ENCODE measurements around the gene RAD51AP2. TPM values are rescaled to one million over a fixed set of nuclear protein-coding genes. Genes with fewer than 3 reads are reported as not detected.
A peak's percentile ranks its signal among the peaks of the same experiment; 100 is the strongest.
"Not testable (repeated sequence)": the region's sequence is repeated elsewhere in the genome, so short reads cannot be mapped to it uniquely, and the experiment has no call there.

Gene RAD51AP2
- total RNA-seq = 10 to 100 TPM; 11.1 to 22.7 TPM
- 2.7 TPM for polyA plus RNA-seq (ENCODE audit: insufficient read depth, low read depth, low replicate concordance)
- long read RNA-seq, donor 1 = 0 reads
- long read RNA-seq, donor 2 = 0 reads

GRCh38 chr2:17518212-17519154 lies at the start of gene RAD51AP2:
TSS of gene RAD51AP2 (minus strand) at chr2:17518440. CDS start at chr2:17518415, 25 bp downstream.
- WGBS, 2 donors = 3% methylated on average over 36 to 38 of the region's 38 CpGs
- TF ChIP-seq POLR2A (IDR thresholded peaks at IDR 0.05) = no peak
- no peak for TF ChIP-seq CTCF (IDR thresholded peaks at IDR 0.05)
- no peaks in the 10 kb centered on the region for H3K9me3 ChIP-seq
- peak; percentile 92 for DNase-seq
- no peaks in the 10 kb centered on the region for H3K27me3 ChIP-seq
- H3K4me3 ChIP-seq = peak within 1 kb of the TSS; percentile 43 to 53
- H3K4me1 ChIP-seq = no peaks in the 10 kb centered on the region
- intact Hi-C loops (cut with DNase I; ENCODE audit: low total_unique reads) = no loop called here
- H3K36me3 ChIP-seq (ENCODE audit: low read depth, missing control alignments) = no peaks in the 10 kb centered on the region
- H3K27ac ChIP-seq = peak within 1 kb of the TSS; percentile 57 to 78

- intact Hi-C loops (cut with DNase I; ENCODE audit: low total_unique reads); H3K36me3 ChIP-seq (ENCODE audit: low read depth, missing control alignments); H3K4me3 ChIP-seq; H3K4me1 ChIP-seq; H3K9me3 ChIP-seq; DNase-seq; H3K27ac ChIP-seq; H3K27me3 ChIP-seq: not testable (repeated sequence)
- 80 to 97% methylated on average over 3 of the region's 3 CpGs for WGBS, 2 donors
Measured at GRCh38 chr2:17565726-17566125, 47.5 kb upstream of the RAD51AP2 start.

- no peak overlapping the region for H3K4me3 ChIP-seq
- no peak for TF ChIP-seq CTCF (IDR thresholded peaks at IDR 0.05)
- no peak for TF ChIP-seq POLR2A (IDR thresholded peaks at IDR 0.05)
- H3K9me3 ChIP-seq = no peaks in the 10 kb centered on the region
- H3K27me3 ChIP-seq = no peaks in the 10 kb centered on the region
- intact Hi-C loops (cut with DNase I; ENCODE audit: low total_unique reads) = no loop called here
- H3K4me1 ChIP-seq = no peaks in the 10 kb centered on the region
- WGBS, 2 donors = 74 to 81% methylated on average over 3 of the region's 3 CpGs
- H3K27ac ChIP-seq = no peak overlapping the region
- no peaks in the 10 kb centered on the region for H3K36me3 ChIP-seq (ENCODE audit: low read depth, missing control alignments)
- DNase-seq = no peak
Measured at GRCh38 chr2:17558878-17559277, 40.6 kb upstream of the RAD51AP2 start.

GRCh38 chr2:17558053-17558452 lies 39.8 kb upstream of the RAD51AP2 start:
- Histone ChIP-seq H3K9me3 (no peaks in the 10 kb centered on the region), H3K4me3 (no peak overlapping the region), H3K4me1 (no peaks in the 10 kb centered on the region), H3K36me3 (ENCODE audit: low read depth, missing control alignments) (no peaks in the 10 kb centered on the region), H3K27ac (no peak overlapping the region), H3K27me3 (no peaks in the 10 kb centered on the region)
- TF ChIP-seq CTCF (IDR thresholded peaks at IDR 0.05) (no peak), POLR2A (IDR thresholded peaks at IDR 0.05) (no peak)
- no peak for DNase-seq
- intact Hi-C loops (cut with DNase I; ENCODE audit: low total_unique reads) = no loop called here

GRCh38 chr2:17557596-17557995 lies 39.4 kb upstream of the RAD51AP2 start:
- no peak for TF ChIP-seq CTCF (IDR thresholded peaks at IDR 0.05)
- TF ChIP-seq POLR2A (IDR thresholded peaks at IDR 0.05) = no peak
- Histone ChIP-seq H3K4me1 (no peaks in the 10 kb centered on the region), H3K9me3 (no peaks in the 10 kb centered on the region), H3K36me3 (ENCODE audit: low read depth, missing control alignments) (no peaks in the 10 kb centered on the region), H3K27me3 (no peaks in the 10 kb centered on the region), H3K4me3 (no peak overlapping the region), H3K27ac (no peak overlapping the region)
- no peak for DNase-seq
- intact Hi-C loops (cut with DNase I; ENCODE audit: low total_unique reads) = no loop called here
- WGBS, 2 donors = 60 to 67% methylated on average over 5 of the region's 5 CpGs

Data from testis (tissue), 5 donors.